Activated CD4-positive, alpha-beta T cell treated with anti-CD3 and anti-CD28 coated beads for 4 hours (primary cell): Measurements from ENCODE around the gene EHMT1.
"Not testable (repeated sequence)": the region's sequence is repeated elsewhere in the genome, so short reads cannot be mapped to it uniquely, and the experiment has no call there.

Experiments used
- DNase-seq, 2 donors: peaks; one replicate each; pipeline ENCODE4 v3.0.0-alpha.2; 2020

EHMT1 gene

DNA sequence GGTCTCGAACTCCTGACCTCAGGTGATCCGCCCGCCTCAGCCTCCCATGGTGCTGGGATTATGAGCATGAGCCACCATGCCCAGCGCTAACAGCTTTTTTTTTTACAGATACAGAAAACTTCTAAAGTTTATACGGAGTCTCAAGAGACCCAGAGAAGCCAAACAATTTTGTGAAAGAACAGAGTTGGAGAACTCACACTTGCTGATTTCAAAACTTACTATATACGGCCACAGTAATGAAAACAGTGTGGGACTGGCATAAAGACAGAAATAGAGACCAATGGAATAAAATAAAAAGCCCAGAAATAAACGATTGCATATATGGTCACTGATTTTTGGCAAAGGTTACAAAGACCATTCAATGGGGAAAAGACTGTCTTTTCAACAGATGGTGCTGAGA lies 173.1 kb downstream of the EHMT1 start:
- no peak for DNase-seq

DNA sequence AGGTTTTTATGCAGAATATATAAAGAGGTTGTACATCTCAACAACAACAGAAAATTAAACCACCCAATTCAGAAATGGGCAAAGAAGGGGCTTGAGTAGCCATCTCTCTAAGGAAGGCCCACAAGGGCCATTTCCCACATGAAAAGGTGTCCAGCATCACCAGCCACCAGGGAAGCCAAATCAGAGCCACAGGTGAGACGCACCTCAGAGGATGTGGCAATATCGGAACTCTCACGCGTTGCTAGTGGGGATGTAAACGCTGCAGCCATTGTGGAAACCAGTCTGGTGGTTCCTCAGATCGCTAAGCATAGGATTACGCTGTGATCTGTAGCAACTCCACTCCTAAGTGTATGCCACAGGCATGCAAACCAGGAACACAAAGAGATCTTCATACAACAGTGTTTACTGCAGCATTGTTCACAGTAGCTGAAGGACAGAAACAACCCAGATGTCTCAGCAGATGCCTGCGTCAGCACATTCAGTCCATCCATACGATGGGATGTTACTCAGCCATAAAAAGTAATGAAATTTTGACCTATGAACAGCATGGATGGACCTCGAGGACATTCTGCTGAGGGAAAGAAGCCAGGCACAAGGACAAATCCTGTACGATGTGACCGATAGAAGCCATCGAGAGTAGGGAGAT lies 174.5 kb downstream of the EHMT1 start:
- DNase-seq, result no peak

DNA sequence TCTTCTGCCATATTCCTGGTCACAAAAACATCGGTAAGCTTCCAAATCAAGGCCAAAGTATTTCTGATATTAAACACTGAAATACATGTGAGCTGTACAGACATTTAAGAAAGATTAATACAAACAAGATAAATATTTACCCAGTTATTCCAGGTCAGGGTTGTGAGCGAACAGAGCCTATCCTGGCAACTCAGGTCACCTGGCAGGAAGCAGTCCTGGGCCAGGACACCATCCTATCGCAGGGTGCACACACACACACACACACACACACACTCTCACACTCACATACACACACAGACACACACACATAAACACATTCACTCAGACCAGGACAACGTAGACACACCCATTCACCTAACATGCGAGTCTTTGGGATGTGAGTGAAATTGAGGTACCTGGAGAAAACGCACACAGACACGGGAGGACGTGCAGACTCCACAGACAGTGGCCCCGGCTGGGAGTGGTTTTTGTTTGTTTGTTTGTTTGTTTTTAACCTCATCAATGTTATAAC lies 176.4 kb downstream of the EHMT1 start:
- no peak for DNase-seq

- no peak for DNase-seq
Measured at GRCh38 chr9:137797206-137798120, 178.7 kb downstream of the EHMT1 start.

GRCh38 chr9:137798142-137798541 lies 179.3 kb downstream of the EHMT1 start:
- no peak for DNase-seq

- DNase-seq, result no peak
Measured at GRCh38 chr9:137798901-137799629, 180.3 kb downstream of the EHMT1 start.

DNA sequence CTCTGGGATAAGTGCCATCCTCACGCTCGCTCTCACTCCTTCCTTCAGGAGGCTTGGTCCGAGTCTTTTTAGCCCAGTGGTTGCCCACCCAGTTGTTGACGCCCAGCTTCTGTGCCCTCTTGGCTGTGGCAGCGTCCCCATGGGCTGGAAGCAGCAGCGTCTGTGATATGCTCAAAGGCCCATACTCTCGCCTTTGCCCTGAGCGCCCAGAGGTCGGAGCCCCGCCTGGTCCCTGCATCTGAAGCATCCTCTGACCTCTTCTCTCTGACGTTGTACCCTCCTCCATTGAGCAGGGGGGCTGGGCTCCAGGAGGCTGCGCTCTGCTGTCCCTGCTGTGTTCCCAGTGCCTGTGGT lies 180.8 kb downstream of the EHMT1 start:
- DNase-seq, result no peak

- no peak for DNase-seq
Measured at GRCh38 chr9:137800196-137801022, 181.6 kb downstream of the EHMT1 start.

DNA sequence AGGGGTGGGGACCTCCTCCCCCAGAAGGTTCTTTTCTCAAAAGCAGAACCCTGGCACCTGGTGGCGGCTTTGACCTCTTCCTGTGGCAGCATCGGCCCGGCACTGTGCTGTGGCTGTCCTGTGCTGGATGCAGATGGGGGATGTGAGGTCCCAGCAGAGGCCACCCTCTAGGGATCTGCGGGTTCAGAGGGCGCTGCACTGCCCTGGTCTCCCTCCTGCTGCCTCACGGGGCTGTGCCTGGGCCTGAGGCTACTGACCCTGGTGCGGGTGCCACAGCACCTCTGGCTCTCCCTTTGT lies 182.2 kb downstream of the EHMT1 start:
- DNase-seq, result no peak

GRCh38 chr9:137802021-137802420 lies 183.2 kb downstream of the EHMT1 start:
- no peak for DNase-seq

DNA sequence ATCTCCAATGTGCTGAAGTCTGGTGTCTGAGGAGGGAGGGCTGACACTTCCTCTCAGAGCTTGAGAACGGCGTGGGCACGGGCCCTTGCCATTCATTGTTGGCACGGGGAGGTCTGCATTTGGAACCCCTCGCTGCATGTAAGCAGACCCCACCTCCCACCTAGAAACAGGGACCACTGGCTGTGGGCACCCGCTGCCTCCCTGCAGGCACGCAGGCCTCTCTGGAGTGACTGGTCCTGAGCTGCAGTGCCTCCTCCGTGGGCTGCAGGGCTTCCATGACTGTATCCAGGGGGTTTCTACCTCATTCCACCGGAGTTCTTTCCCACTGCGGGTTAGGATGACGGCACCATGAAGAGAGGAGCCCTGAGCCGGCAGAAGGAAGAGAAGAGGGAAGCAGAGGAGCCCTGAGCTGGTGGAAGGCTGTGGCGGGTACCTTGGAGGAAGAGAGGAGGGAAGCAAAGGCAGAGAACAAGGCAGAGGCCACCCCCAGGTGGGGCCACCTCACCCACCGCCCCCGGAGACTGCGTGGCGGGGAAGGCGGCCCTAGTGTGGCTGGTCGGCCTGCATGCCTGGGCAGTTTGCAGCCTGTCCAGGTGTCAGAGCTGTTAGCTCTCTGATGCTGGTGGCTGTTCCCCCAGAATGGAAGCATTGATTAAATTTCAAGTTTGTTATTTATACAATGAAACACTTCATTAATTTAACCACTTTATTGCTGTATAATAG lies 183.9 kb downstream of the EHMT1 start:
- DNase-seq, result no peak

- DNase-seq, result no peak
Measured at GRCh38 chr9:137804908-137805630, 186.3 kb downstream of the EHMT1 start.

DNA sequence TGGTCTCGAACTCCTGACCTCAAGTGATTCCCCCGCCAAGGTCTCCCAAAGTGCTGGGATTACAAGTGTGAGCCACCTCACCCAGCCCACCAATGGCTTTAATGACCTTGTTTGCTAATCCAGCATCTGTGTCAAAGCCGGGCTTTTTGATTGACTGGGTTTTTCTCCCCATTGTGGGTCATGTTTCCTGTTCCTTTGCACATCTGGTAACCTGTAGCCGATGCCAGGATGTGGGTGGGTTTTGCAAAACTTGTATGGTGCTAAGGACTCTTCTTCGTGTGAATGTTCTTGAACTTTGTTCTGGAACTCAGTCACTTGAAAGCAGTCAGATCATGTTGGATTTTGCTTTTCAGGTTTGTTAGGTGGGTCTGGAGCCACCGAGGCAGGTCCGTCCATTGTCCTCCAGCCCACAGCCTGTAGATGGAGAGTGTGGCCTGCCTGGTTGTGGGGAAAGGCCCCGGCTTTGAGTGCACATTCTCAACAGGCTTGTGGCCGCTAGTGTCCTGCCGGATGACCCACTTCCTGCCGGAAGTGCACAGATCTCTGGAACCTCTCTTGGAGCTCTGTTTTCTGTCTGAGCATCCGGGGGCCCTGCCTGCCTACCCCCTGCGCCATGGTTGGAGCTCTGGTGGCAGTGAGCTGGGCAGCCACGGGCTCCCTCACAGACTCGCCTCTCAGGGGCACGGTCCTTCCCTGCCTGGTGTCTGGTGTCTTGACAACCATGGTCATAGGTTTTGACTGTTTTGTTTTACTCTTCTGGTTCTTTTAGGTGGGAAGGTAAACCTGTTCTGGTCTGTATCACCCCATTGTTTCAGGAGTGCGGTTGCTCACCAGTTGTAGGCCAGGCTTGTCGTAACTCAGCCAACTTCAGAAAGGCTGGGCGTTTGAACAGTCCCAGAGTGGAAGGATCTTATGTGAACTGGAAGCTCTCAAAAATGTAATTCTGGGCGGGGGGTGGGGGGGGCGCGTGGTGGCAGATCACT lies 189.2 kb downstream of the EHMT1 start:
- no peak for DNase-seq

- no peak for DNase-seq
Measured at GRCh38 chr9:137809040-137809576, 190.3 kb downstream of the EHMT1 start.

DNA sequence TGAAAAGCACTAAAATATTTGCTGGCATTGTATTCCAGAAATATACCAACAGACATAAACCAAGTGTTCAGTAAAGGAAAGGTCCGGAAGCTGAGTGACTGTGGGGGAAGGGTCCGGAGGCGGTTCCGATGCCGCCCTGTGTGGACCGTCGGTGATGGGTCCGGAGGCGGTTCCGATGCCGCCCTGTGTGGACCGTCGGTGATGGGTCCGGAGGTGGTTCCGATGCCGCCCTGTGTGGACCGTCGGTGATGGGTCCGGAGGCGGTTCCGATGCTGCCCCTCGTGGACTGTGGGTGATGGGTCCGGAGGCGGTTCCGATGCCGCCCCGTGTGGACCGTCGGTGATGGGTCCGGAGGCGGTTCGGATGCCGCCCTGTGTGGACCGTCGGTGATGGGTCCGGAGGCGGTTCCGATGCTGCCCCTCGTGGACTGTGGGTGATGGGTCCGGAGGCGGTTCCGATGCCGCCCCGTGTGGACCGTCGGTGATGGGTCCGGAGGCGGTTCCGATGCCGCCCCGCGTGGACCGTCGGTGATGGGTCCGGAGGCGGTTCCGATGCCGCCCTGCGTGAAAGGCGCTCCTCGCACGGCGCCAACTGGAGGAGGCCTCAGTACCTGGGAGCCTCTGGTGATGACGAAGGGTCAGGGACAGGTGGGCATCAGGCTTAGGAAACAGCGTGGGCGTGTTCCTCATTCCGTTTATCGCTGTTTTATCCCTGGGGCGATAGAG lies 191.1 kb downstream of the EHMT1 start:
- DNase-seq, result not testable (repeated sequence)

GRCh38 chr9:137811283-137811870 lies 192.6 kb downstream of the EHMT1 start:
- no peak for DNase-seq

DNA sequence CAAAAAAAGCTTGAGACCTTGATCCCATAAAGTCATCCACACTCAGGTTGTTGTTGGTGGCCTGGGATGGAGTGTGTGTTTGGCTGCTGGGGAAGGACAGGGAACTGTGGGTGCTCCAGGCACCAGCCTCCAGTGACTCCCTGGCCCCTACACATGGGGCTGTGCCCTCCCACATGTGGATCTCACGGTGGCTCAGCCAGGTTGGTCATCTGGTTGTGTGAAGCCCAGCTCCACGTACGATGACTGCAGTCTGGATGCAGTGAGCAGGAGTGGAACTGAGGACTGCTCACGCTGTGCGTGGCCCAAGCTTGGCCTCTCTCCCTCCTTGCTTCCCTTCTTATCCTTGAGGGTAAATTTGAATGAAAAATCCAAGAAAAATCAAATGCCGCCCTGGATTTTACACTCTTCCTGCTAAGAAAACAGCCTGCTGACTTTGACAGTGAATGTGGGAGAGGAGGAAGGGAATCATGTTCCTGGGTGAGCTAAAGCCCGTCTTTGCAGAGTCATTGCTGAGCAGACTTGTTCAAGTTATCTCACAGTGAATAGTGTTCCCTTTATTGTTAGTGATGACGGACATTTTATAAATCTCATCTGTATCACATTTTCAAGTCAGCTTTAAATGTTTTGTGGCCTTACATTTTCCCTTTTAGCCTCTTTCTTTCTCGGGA lies 193.7 kb downstream of the EHMT1 start:
- no peak for DNase-seq

DNA sequence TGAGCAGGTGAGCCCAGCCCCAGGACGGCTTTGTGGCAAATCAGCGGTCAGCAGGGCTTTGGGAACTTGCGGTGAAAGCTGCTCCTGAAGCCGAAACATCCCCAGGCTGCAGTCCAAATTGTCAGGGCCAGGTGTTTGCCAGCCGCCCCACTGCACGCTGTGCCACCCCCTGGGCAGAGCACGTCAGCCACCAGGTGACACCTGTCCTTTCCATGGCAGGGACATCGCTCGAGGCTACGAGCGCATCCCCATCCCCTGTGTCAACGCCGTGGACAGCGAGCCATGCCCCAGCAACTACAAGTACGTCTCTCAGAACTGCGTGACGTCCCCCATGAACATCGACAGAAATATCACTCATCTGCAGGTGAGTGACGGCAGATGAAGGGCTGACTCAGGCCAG lies 194.4 kb downstream of the EHMT1 start:
- DNase-seq, result no peak
